ENCODE results near the gene PRKAG2.
"Not testable (repeated sequence)": the region's sequence is repeated elsewhere in the genome, so short reads cannot be mapped to it uniquely, and the experiment has no call there.

The PRKAG2 gene

DNA sequence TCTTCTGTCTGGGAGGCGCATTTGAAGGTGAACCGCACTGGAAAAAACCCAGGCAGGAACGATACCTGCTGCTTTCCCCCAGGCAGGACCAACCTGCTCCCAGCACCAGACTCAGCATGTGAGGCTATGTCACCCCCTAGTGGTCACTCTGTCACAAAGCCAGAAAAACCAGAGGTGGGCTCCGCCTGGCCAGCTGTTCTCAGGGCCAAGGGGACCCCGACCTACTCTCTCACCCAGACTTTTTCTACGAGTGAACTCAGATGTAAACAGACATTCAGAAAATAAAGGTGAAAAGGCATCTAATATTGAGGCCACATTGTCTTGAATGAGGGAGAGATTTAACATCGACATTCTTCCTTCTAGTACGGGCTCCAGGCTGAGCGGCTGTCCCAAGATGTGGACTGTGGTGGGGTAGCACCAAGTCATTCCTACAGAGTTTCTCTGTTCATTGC, 117.3 kb downstream of the PRKAG2 start:
- peak; percentile 61 for DNase-seq

- no peak for DNase-seq
Observed at GRCh38 chr7:151758622-151759540, 118.0 kb downstream of the PRKAG2 start.

DNA sequence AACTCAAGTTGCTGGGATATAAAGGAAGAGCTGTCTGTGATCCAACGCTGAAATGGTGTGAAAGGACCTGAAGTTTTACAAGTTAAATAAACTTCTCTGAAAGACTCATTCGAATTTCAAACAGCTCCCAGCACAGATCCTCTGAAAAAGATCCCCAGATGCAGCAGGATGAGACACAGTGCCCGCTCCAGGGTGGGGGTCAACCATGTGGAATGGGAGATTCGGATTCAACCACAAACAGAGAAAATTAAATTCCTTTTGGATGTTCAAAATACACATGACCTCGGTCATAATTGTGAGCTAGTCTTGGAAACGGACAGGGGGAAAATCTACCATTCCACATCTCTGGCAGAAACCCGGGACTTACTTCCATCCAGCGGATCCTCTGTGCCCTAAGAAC, 119.6 kb downstream of the PRKAG2 start:
- DNase-seq: peak; percentile 79

GRCh38 chr7:151756866-151757265, 120.0 kb downstream of the PRKAG2 start:
- no peak for DNase-seq

GRCh38 chr7:151756076-151756731, 120.7 kb downstream of the PRKAG2 start:
- peak; percentile 63 for DNase-seq

GRCh38 chr7:151755131-151755801, 121.6 kb downstream of the PRKAG2 start:
- DNase-seq: peak; percentile 57

DNA sequence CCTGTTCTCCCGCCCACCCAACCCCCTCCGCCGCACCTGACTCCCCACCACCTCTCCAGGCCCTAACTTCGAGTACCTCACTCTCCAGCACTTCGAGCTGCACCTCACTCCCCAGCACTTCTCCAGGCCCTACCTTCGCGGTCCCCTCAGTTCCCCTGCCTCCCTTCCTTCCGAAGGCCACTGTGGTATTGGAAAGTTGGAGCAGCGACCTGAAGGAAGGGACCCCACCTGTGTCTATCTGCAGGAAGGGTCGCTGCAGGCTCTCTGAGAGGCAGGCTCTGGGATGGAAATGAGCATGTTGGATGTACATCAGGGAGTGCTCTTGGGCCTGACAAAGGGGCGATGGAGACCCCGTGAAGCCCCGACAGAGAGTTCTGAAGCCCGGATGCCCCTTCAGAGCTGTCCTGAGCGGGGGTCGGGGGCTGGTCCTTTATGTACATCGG, 122.2 kb downstream of the PRKAG2 start:
- no peak for DNase-seq

- DNase-seq: peak; percentile 99
Observed at GRCh38 chr7:151754142-151754590, 122.7 kb downstream of the PRKAG2 start.

DNA sequence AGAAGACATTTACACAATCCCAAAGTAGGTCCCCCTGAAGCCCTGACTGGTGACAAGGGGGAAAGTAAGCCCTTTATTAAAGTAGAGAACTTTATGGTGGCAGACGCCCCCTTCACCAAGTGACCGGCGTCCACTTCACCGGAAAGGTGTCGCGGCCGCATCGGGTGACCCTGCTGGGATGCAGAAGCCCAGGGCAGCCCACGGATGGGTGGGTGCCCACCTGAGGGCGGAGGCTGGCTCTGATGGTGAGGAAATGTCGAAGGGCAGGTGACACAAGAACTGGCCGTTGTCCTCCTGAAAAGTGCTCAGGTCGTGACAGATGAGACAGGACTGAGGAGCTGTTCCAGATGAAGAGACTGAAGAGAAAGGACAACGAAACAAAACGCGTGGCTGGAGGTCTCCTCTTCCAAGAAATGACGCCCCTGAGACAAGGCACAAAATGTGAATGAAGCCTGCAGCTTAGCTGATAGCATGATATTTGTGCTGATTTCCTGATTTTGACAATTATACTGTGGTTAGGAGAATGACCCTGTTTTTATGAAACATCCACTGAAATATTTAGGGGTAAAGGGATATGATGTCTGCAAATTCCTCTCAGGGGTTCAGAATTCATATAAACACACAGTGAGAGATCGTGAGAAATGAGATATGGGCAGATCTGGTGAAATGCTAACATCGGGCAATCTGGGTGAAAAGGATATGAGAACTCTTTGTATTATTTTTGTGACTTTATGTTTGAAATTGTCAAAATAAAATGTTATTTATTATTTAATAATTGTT, 123.9 kb downstream of the PRKAG2 start:
- DNase-seq: peak; percentile 32

GRCh38 chr7:151752037-151752436, 124.9 kb downstream of the PRKAG2 start:
- DNase-seq: no peak

DNA sequence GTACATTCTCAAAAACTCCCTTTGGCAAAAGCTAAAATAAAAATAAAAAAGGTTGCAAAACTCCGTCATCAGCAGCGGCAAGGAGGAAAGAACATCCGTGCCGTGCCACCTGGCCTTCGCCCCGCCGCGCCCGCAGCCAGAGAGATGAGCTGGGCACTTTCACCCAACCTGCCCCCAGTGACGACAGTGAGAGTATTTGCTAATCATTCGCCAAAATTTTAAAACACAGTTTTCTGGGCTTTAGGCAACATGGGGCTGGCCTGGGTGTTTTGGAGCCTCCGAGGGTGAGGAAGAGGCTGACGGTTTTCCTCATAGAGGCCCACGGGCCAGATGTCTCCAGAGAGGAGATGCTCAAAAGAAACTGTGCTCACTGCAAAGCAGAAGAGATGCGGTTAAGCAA, 128.2 kb downstream of the PRKAG2 start:
- no peak for DNase-seq

DNA sequence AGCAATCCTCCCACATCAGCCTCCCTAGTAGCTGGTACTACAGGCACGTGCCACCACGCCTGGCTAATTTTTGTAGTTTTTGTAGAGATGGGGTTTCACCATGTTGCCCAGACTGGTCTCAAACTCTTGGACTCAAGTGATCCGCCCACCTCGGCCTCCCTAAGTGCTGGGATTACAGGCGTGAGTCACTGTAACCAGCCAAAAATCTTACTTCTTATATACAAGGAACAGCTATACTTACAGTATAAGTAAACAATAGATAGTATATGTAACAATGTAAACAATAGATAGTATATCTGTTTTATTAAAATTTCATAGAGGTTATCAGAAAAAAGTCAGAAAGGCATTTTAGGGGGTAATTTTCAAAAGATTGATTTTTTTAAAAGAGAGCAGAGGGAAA, 128.9 kb downstream of the PRKAG2 start:
- not testable (repeated sequence) for DNase-seq

GRCh38 chr7:151745706-151746105, 131.2 kb downstream of the PRKAG2 start:
- no peak for DNase-seq

DNA sequence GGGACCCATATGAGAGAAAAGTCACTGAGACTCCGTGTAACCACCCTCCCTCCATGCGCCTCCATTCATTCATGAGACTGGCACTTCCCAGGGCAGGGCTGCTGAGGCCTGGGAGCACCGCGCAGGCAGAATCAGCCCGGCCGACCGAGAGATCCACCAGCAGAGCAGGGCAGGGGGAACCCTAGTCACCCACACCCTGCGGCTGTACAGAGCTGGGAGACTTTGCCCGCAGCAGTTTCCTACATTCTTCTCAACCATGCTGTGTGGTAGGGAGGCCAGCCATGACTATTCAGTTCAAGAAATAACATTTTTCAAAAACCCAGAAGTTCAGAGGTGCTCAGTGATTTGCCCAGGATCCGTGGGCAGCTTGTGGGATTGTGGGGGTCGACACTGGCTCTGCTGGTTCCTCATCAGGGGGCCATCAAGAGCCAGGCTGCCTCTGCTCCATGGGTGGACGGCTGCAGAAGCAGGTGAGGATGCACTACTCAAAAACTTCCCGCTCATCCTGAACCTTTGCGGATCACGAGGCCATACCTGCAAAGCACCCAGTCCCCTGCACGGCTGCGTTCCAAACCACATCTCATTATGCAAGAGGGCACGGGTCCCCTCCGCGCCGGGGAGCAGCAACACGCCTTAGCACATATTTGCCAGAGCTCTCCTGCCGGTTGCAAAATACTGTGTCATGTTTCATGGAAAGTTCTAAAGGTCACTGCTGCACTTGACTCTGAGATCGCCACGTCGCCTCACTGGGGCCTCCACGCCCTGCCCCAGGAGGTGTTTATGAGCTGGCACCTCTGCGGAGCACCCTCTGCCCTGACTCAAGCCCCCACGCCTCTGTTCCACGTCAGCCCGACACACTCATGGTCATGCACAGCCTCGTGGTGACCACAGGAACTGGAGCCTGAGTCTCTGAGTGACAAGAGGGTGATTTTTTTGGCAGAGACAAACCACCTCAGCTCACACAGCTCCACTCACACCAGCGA, 132.0 kb downstream of the PRKAG2 start:
- DNase-seq: peak; percentile 32

GRCh38 chr7:151744051-151744580, 132.8 kb downstream of the PRKAG2 start:
- DNase-seq: no peak

DNA sequence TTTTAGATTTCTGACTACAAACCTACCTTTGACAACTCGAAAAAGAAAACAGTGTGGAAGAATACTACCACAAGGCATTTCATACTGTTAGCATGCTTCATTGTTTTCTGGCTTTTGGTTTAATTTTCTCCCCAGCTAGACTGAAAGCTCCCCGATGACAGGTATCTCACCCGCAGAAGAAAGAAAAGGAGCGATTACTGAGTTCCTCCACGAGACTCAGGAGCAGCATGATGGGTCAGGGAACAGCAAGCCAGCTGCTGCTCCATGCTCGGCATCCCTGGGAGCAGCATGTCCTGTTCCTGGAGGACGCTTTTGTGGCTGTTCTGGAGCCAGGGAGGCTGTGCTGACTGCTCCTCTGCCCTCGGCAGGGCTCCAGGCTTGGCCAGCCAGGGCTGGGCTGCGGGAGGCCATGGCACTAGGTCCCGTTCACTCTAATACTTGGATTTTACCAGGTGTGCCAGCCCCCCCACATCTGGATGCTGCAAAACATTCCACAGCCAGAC, 133.4 kb downstream of the PRKAG2 start:
- no peak for DNase-seq

GRCh38 chr7:151742713-151743480, 134.0 kb downstream of the PRKAG2 start:
- peak; percentile 35 for DNase-seq

DNA sequence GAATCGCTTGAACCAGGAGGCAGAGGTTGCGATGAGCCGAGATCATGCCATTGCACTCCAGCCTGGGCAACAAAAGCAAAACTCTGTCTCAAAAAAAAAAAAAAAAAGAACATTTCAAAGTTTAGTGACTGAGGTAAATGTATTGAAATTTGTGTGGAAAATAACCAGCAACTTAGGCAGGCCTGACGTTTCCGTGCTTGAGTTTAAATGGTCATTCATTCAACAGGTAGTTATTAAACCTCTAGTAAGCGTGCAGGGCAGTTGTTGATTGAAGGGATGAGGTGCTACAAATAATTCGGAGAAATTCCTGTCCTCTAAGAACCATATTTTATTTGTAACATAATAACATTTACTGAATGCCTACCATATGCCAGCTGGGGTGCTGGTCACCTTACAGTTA, 135.3 kb downstream of the PRKAG2 start:
- DNase-seq: no peak

- no peak for DNase-seq
Observed at GRCh38 chr7:151740081-151740851, 136.6 kb downstream of the PRKAG2 start.

Measured in fibroblast of upper back skin (primary cell).